ENCODE measurements around the gene ZNF555. TPM values are rescaled to one million over a fixed set of nuclear protein-coding genes. Genes with fewer than 3 reads are reported as not detected.

The ZNF555 gene
- total and polyA plus RNA-seq, 2 of the 13 experiments (the other 11 are each of a cell fraction or from before 2014, with no cell fraction given): 5.0 to 8.0 TPM

- no peak for TF ChIP-seq ZNF264 (CRISPR knock-in tag; IDR thresholded peaks at IDR 0.05)
- no peak for TF ChIP-seq FOXA1 (IDR thresholded peaks at IDR 0.05)
- no peak for TF ChIP-seq FOXA1 (CRISPR knock-in tag; IDR thresholded peaks at IDR 0.05)
- no peak for FAIRE-seq
- Histone ChIP-seq H3K36me3 (replicated peaks in 1 of 2; ENCODE audit: control insufficient read depth in 1 of 2, insufficient read depth in 2 of 2, low read length in 2 of 2) (peaks cover 24 to 62% of the 10 kb centered on the region in 2 experiments; a peak in 4 of 5 replicates), H3K4me3 (replicated peaks in 1 of 3; ENCODE audit: insufficient read depth in 1 of 3, low read depth in 2 of 3, low read length in 3 of 3) (no peak overlapping the region), H4K20me1 (ENCODE audit: insufficient read depth, low read length) (no peaks in the 10 kb centered on the region), H3K79me2 (ENCODE audit: insufficient read depth, low read length) (no peaks in the 10 kb centered on the region), H2AFZ (ENCODE audit: low read length) (no peak overlapping the region), H3K27ac (ENCODE audit: extremely low read length, insufficient read depth, low read length) (no peak overlapping the region), H3K27me3 (ENCODE audit: control insufficient read depth in 1 of 2, insufficient read depth in 2 of 2, low read length in 2 of 2) (no peaks in the 10 kb centered on the region), H3K4me2 (ENCODE audit: low read depth, low read length) (no peak overlapping the region), H3K9me3 (ENCODE audit: low read length) (no peaks in the 10 kb centered on the region), H3K4me1 (ENCODE audit: insufficient read depth, low read length) (peaks cover 9% of the 10 kb centered on the region), H3K9ac (ENCODE audit: insufficient read depth, low read depth, low read length) (no peak overlapping the region)
- no peak for DNase-seq (ENCODE audit: low spot score)
- no peak for ATAC-seq
- 97% methylated on average over 18 of the region's 23 CpGs for WGBS (ENCODE audit: low lambda C conversion rate)
- intact Hi-C loops (cut with micrococcal nuclease; ENCODE audit: unreplicated experiment): no loop called here
- in situ Hi-C loops (cut with HindIII; ENCODE audit: extremely low pct_ligation_motif_present, low pct_unique_long_range_greater_than_20kb): no loop called here
- POLR2A ChIA-PET: no interaction called here
- BruUV-seq (replicated peaks): no TSS peak
- CTCF ChIA-PET (ENCODE audit: low intra/inter-chr PET ratio, low total read pairs): no interaction called here
These were observed 35.2 kb upstream of the ZNF555 start for GRCh38 chr19:2805991-2806649.

- intact Hi-C loops (cut with micrococcal nuclease; ENCODE audit: unreplicated experiment): no loop called here
- no peak for DNase-seq (ENCODE audit: low spot score)
- no peak overlapping the region for H3K9ac ChIP-seq (ENCODE audit: insufficient read depth, low read depth, low read length)
- ChIA-PET CTCF (ENCODE audit: low intra/inter-chr PET ratio, low total read pairs) (no interaction called here), POLR2A (no interaction called here)
- peaks cover 21 to 56% of the 10 kb centered on the region in 2 experiments; a peak in 4 of 5 replicates for H3K36me3 ChIP-seq (replicated peaks in 1 of 2; ENCODE audit: control insufficient read depth in 1 of 2, insufficient read depth in 2 of 2, low read length in 2 of 2)
- in situ Hi-C loops (cut with HindIII; ENCODE audit: extremely low pct_ligation_motif_present, low pct_unique_long_range_greater_than_20kb): no loop called here
- ATAC-seq: no peak
- FAIRE-seq: no peak
- no peak overlapping the region for H3K4me2 ChIP-seq (ENCODE audit: low read depth, low read length)
- no peak overlapping the region for H3K4me3 ChIP-seq (replicated peaks in 1 of 3; ENCODE audit: insufficient read depth in 1 of 3, low read depth in 2 of 3, low read length in 3 of 3)
- H2AFZ ChIP-seq (ENCODE audit: low read length): no peak overlapping the region
- BruUV-seq (replicated peaks): no TSS peak
- H4K20me1 ChIP-seq (ENCODE audit: insufficient read depth, low read length): no peaks in the 10 kb centered on the region
- no peak overlapping the region for H3K27ac ChIP-seq (ENCODE audit: extremely low read length, insufficient read depth, low read length)
- no peaks in the 10 kb centered on the region for H3K9me3 ChIP-seq (ENCODE audit: low read length)
- H3K4me1 ChIP-seq (ENCODE audit: insufficient read depth, low read length): peaks cover 16% of the 10 kb centered on the region
- no peak for TF ChIP-seq ZNF569 (CRISPR knock-in tag; IDR thresholded peaks at IDR 0.05; ENCODE audit: borderline replicate concordance)
- TF ChIP-seq SMYD3 (CRISPR knock-in tag; IDR thresholded peaks at IDR 0.05): no peak
- TF ChIP-seq ZNF354B (CRISPR knock-in tag; IDR thresholded peaks at IDR 0.05): no peak
- no peak for TF ChIP-seq ZNF83 (CRISPR knock-in tag; IDR thresholded peaks at IDR 0.05; ENCODE audit: borderline replicate concordance)
- no peak for TF ChIP-seq AGO2 (optimal IDR thresholded peaks at IDR 0.05; ENCODE audit: low read depth, low read length)
- TF ChIP-seq ZNF33B (CRISPR knock-in tag; IDR thresholded peaks at IDR 0.05): no peak
- no peak for TF ChIP-seq ATF5 (CRISPR knock-in tag; IDR thresholded peaks at IDR 0.05; ENCODE audit: low read depth)
- 98% methylated on average over 15 of the region's 34 CpGs for WGBS (ENCODE audit: low lambda C conversion rate)
- no peaks in the 10 kb centered on the region for H3K27me3 ChIP-seq (ENCODE audit: control insufficient read depth in 1 of 2, insufficient read depth in 2 of 2, low read length in 2 of 2)
- no peaks in the 10 kb centered on the region for H3K79me2 ChIP-seq (ENCODE audit: insufficient read depth, low read length)
These were observed 34.4 kb upstream of the ZNF555 start for GRCh38 chr19:2806736-2807378.
